MCF 10A (cell line): ENCODE data around the gene DMRT1. TPM values are rescaled to one million over a fixed set of nuclear protein-coding genes. Genes with fewer than 3 reads are reported as not detected.

ENCODE experiments used
- BruUV-seq: library from RNA; stranded (reverse); fragments of 400-500 nt; replicated peaks from 2 replicates; lab custom pipeline; 2021; lab: Mats Ljungman, UMichigan
- CTCF ChIA-PET: fragments of 300-600 bp; sonication (Branson Sonifier 250); formaldehyde crosslinking; extraction: SDS; loops from one replicate; lab custom pipeline; 2021; ENCODE audit warnings: antibody characterized with exemption, inconsistent platforms; lab: Yijun Ruan, JAX
- POLR2A ChIA-PET: fragments of 300-600, 350-650 bp; sonication (Branson Sonifier 250); formaldehyde crosslinking; extraction: SDS; loops from one replicate; lab custom pipeline; 2020; ENCODE audit warnings: antibody characterized with exemption, inconsistent platforms; lab: Yijun Ruan, JAX
- DNase-seq: peaks from one replicate; pipeline ENCODE4 v3.0.0-alpha.2; 2018; ENCODE audit not compliant: unreplicated experiment
- H3K27ac Mint-ChIP-seq: one replicate; pipeline ENCODE4 v1.8.0; 2022; ENCODE audit warnings: mild to moderate bottlenecking, low read depth, mixed read lengths; ENCODE audit not compliant: unreplicated experiment
- H3K27me3 Mint-ChIP-seq: one replicate; pipeline ENCODE4 v1.8.0; 2022; ENCODE audit warnings: mixed read lengths; ENCODE audit not compliant: insufficient read depth, unreplicated experiment
- H3K36me3 Mint-ChIP-seq: one replicate; pipeline ENCODE4 v1.8.0; 2022; ENCODE audit warnings: mild to moderate bottlenecking, moderate library complexity, mixed read lengths; ENCODE audit not compliant: insufficient read depth, unreplicated experiment
- H3K4me1 Mint-ChIP-seq: one replicate; pipeline ENCODE4 v1.8.0; 2022; ENCODE audit warnings: mixed read lengths; ENCODE audit not compliant: insufficient read depth, unreplicated experiment
- H3K4me3 Mint-ChIP-seq: one replicate; pipeline ENCODE4 v1.8.0; 2022; ENCODE audit warnings: mild to moderate bottlenecking, moderate library complexity, mixed read lengths; ENCODE audit not compliant: unreplicated experiment
- H3K9me3 Mint-ChIP-seq: one replicate; pipeline ENCODE4 v1.8.0; 2022; ENCODE audit warnings: mixed read lengths; ENCODE audit not compliant: unreplicated experiment
- CTCF ChIP-seq: fragments of 200-600 bp; IDR thresholded peaks from one replicate; pipeline ENCODE4 v1.8.0; 2022; ENCODE audit warnings: antibody characterized with exemption, mild to moderate bottlenecking; ENCODE audit not compliant: unreplicated experiment
- intact Hi-C: fragments of 100-400 bp; cut with micrococcal nuclease; formaldehyde crosslinking; loops from 2 replicates; pipeline ENCODE4 v1.14.1; 2022
- total RNA-seq: library from RNA; stranded (reverse); gene quantifications from 2 replicates; pipeline ENCODE4 v1.2.3, GENCODE V29; 2022

The DMRT1 gene
- total RNA-seq, 1 experiment from 2014 or later, result not detected

GRCh38 chr9:935348-935965, 94.0 kb downstream of the DMRT1 start:
- Mint-ChIP-seq H3K9me3 (no peaks in the 10 kb centered on the region), H3K4me3 (peak overlapping the region; percentile 41), H3K27me3 (peaks cover 55% of the 10 kb centered on the region), H3K36me3 (no peaks in the 10 kb centered on the region), H3K4me1 (no peaks in the 10 kb centered on the region), H3K27ac (no peak overlapping the region)
- ChIA-PET POLR2A (interaction anchor here (1.3 kb wide), 1 partner anchor 12 kb away, joined by 3 read pairs; no protein-coding TSS in a partner anchor), CTCF (interaction anchor here (0.6 to 1.4 kb wide), 5 partner anchors 8 to 589 kb away, joined by 3 to 4 read pairs (median 3); no protein-coding TSS in a partner anchor)
- BruUV-seq, result no TSS peak
- peak; percentile 57 for DNase-seq
- intact Hi-C loops, result no loop called here
- TF ChIP-seq CTCF, result no peak

DNA sequence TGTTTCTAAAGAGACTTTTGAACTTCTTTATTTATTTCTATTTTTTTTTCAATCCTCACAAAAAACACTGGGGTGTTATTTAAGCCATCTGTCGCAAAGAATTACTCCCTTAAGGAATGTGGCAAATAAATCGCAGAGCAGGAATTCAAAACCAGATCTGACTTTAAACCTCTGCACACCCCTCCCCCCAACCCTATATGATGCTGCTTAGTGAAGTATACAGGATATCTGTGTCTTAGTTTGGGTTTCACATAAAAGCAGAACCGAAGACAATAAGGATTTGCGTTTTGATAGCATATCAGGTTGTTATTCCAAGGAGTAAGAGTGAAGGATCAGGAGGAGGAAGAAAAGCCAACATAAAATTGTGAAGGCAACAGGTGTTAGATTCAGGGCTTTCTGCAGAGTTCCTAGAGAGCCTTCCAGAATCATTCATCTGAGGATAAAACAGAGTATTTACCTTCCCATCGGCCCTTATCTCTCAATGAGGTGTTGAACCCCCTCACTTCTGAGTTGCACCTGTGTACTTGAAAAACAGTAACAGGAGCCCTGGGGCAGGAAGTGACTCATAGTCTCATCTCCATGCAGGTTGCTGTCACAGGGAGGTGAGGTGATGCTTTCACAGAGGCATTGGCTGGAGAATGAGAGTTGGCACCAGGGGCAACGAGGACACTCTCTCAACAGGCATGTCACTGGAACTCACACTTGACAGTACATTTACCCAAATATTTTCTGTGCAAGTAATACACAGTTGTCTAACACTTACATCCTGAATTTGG, 101.5 kb downstream of the DMRT1 start:
- CTCF ChIA-PET, result no interaction called here
- intact Hi-C loops, result no loop called here
- peaks cover 34% of the 10 kb centered on the region for H3K27me3 Mint-ChIP-seq

DNA sequence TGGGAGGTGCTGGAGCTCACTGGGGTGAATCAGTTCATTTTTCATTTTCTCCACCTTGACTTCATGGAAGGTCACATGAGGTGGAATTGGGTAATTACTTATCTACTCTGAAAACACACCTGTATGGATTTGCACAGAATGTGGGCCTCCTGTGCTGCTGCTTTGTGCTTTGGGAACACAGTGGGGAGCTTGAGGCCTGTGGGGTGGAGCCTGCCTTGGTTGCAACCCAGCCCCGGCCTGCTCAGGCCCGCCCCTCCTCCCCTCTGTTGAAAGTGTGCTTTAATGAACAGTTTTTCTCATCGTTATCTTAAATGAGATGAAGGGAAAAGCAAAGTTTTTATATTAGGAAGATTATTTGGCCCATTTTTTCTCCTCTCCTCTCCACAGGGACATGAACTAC, 106.5 kb downstream of the DMRT1 start:
- no peak overlapping the region for H3K4me3 Mint-ChIP-seq
- CTCF ChIA-PET, result interaction anchor here (1.2 kb wide), 1 partner anchor 21 kb away, joined by 3 read pairs; no protein-coding TSS in a partner anchor
- no peaks in the 10 kb centered on the region for H3K36me3 Mint-ChIP-seq
- TF ChIP-seq CTCF, result no peak
- H3K27me3 Mint-ChIP-seq, result peaks cover 12% of the 10 kb centered on the region
- no peak overlapping the region for H3K27ac Mint-ChIP-seq
- no peaks in the 10 kb centered on the region for H3K9me3 Mint-ChIP-seq
- intact Hi-C loops, result no loop called here
- POLR2A ChIA-PET, result interaction anchor here (1.2 kb wide), 1 partner anchor 12 kb away, joined by 3 read pairs; no protein-coding TSS in a partner anchor
- BruUV-seq, result no TSS peak
- H3K4me1 Mint-ChIP-seq, result no peaks in the 10 kb centered on the region
- DNase-seq, result no peak

More for the DNA sequence above, 101.5 kb downstream of the DMRT1 start:
- peak; percentile 28 for DNase-seq
- Mint-ChIP-seq H3K4me3 (no peak overlapping the region), H3K27ac (no peak overlapping the region), H3K4me1 (no peaks in the 10 kb centered on the region), H3K36me3 (no peaks in the 10 kb centered on the region), H3K9me3 (no peaks in the 10 kb centered on the region)
- TF ChIP-seq CTCF, result no peak
- POLR2A ChIA-PET, result no interaction called here
- BruUV-seq, result no TSS peak

- TF ChIP-seq CTCF, result no peak
- Mint-ChIP-seq H3K36me3 (no peaks in the 10 kb centered on the region), H3K4me1 (no peaks in the 10 kb centered on the region), H3K9me3 (no peaks in the 10 kb centered on the region), H3K27me3 (peaks cover 7% of the 10 kb centered on the region), H3K4me3 (no peak overlapping the region), H3K27ac (no peak overlapping the region)
- POLR2A ChIA-PET, result interaction anchor here (0.6 kb wide), 1 partner anchor 687 kb away, joined by 3 read pairs; no protein-coding TSS in a partner anchor
- CTCF ChIA-PET, result interaction anchor here (1.2 kb wide), 1 partner anchor 22 kb away, joined by 3 read pairs; no protein-coding TSS in a partner anchor
- DNase-seq, result no peak
- no TSS peak for BruUV-seq
- intact Hi-C loops, result no loop called here
Measured at GRCh38 chr9:948497-948896, 107.0 kb downstream of the DMRT1 start.
